HCT116 (cell line): Measurements from ENCODE around the gene SCD5. TPM values are rescaled to one million over a fixed set of nuclear protein-coding genes. Genes with fewer than 3 reads are reported as not detected.

Source experiments
- ATAC-seq: fragments of 200-7000 bp; cut with Tn5 transposase; 2 replicates; pipeline ENCODE4 v1.9.1; 2020; ENCODE audit warnings: mild to moderate bottlenecking, moderate library complexity
- BruUV-seq: library from RNA; stranded (reverse); fragments of 400-500 nt; replicated peaks from 2 replicates; lab custom pipeline; 2021; lab: Mats Ljungman, UMichigan
- CTCF ChIA-PET: fragments of 300-600 bp; sonication (Branson Sonifier 250); formaldehyde crosslinking; loops from one replicate; lab custom pipeline; 2021; ENCODE audit warnings: antibody characterized with exemption; lab: Charles Lee
- POLR2A ChIA-PET: fragments of 300-600, 350-600 bp; sonication (Branson Sonifier 250); formaldehyde crosslinking; loops from one replicate; lab custom pipeline; 2021; ENCODE audit warnings: antibody characterized with exemption; lab: Charles Lee
- RAD21 ChIA-PET, 2 experiments: fragments of 300-600 bp; sonication (Branson Sonifier 250); formaldehyde crosslinking; loops; one replicate each; lab custom pipeline; 2023; ENCODE audit warnings: low total read pairs in 2 of 2; ENCODE audit not compliant: uncharacterized antibody in 2 of 2, unreplicated experiment in 2 of 2, low non-redundant PET in 1 of 2; lab: Charles Lee
- DNase-seq: peaks from one replicate; pipeline ENCODE4 v3.0.0-alpha.2; 2010; ENCODE audit warnings: low read depth, low spot score
- H2AFZ ChIP-seq: fragments of 200-600 bp; shearing (Covaris generic), sonication (generic); 2 replicates; pipeline ENCODE4 v1.6.1; 2017; ENCODE audit warnings: low read depth, mixed run types, mixed read lengths, antibody characterized with exemption, low read length; ENCODE audit not compliant: poor library complexity, severe bottlenecking
- H3K27ac ChIP-seq: 2 replicates; pipeline ENCODE4 v1.5.1; 2012; ENCODE audit warnings: low read depth, low read length
- H3K27me3 ChIP-seq: fragments of 200-600 bp; sonication (generic); 2 replicates; pipeline ENCODE4 v1.6.1; 2016; ENCODE audit warnings: mixed run types, low read length, mixed read lengths; ENCODE audit not compliant: insufficient read depth
- H3K36me3 ChIP-seq, 2 experiments: fragments of 200-500 bp in 1 of 2; fragments of 200-600 bp in 1 of 2; sonication (Bioruptor generic) in 1 of 2; sonication (generic) in 1 of 2; 2 replicates each; pipeline versions ENCODE4 v1.5.1 to v1.6.1; 2014 to 2016; ENCODE audit warnings: low read length in 2 of 2, inconsistent platforms in 1 of 2, mixed read lengths in 1 of 2, mixed run types in 1 of 2; ENCODE audit not compliant: insufficient read depth in 2 of 2, control insufficient read depth in 1 of 2
- H3K4me1 ChIP-seq, 2 experiments: fragments of 200-600 bp in 1 of 2; sonication (generic) in 1 of 2; 2 replicates each; pipeline versions ENCODE4 v1.5.1 to v1.6.1; 2012 to 2017; ENCODE audit warnings: low read length in 2 of 2, inconsistent platforms in 1 of 2, mild to moderate bottlenecking in 1 of 2, mixed read lengths in 1 of 2, mixed run types in 1 of 2, moderate library complexity in 1 of 2; ENCODE audit not compliant: insufficient read depth in 2 of 2, control insufficient read depth in 1 of 2
- H3K4me2 ChIP-seq: fragments of 200-600 bp; sonication (generic); 2 replicates; pipeline ENCODE4 v1.6.1; 2017; ENCODE audit warnings: mixed run types, low read length, mixed read lengths
- H3K4me3 ChIP-seq, 2 experiments: fragments of 200-600 bp in 1 of 2; sonication (generic) in 1 of 2; replicated peaks in 1 of 2; 2 replicates each; pipeline ENCODE4 v1.5.1; 2011 to 2016; ENCODE audit warnings: low read length in 2 of 2, control low read depth in 1 of 2, low read depth in 1 of 2, mild to moderate bottlenecking in 1 of 2, mixed read lengths in 1 of 2, mixed run types in 1 of 2
- H3K79me2 ChIP-seq: fragments of 200-600 bp; sonication (generic); 2 replicates; pipeline ENCODE4 v1.6.1; 2017; ENCODE audit warnings: mild to moderate bottlenecking, mixed run types, low read length, moderate library complexity, mixed read lengths; ENCODE audit not compliant: insufficient read depth
- H3K9ac ChIP-seq: fragments of 200-600 bp; sonication (generic); 2 replicates; pipeline ENCODE4 v1.6.1; 2016; ENCODE audit warnings: low read length, mixed read lengths
- H3K9me2 ChIP-seq: fragments of 200-600 bp; sonication (generic), shearing (Covaris generic); 2 replicates; pipeline ENCODE4 v1.6.1; 2017; ENCODE audit warnings: mixed run types, mild to moderate bottlenecking, moderate library complexity; ENCODE audit not compliant: insufficient read depth
- H3K9me3 ChIP-seq, 2 experiments: fragments of 200-500 bp in 1 of 2; fragments of 200-600 bp in 1 of 2; sonication (Bioruptor generic) in 1 of 2; sonication (generic) in 1 of 2; 2 replicates each; pipeline ENCODE4 v1.6.1; 2014 to 2017; ENCODE audit warnings: low read length in 2 of 2, mixed read lengths in 2 of 2, inconsistent platforms in 1 of 2, low read depth in 1 of 2, mild to moderate bottlenecking in 1 of 2, mixed run types in 1 of 2, moderate library complexity in 1 of 2; ENCODE audit not compliant: control insufficient read depth in 1 of 2, insufficient read depth in 1 of 2
- H4K20me1 ChIP-seq: fragments of 200-600 bp; sonication (generic), shearing (Covaris generic); 2 replicates; pipeline ENCODE4 v1.6.1; 2017; ENCODE audit warnings: mixed run types, mild to moderate bottlenecking, moderate library complexity; ENCODE audit not compliant: insufficient read depth
- ELF1 ChIP-seq: IDR thresholded peaks from 2 replicates; pipeline ENCODE4 v1.6.1; 2012; ENCODE audit warnings: low read depth, borderline replicate concordance
- EZH2 ChIP-seq: fragments of 200-600 bp; sonication (generic); IDR thresholded peaks from 2 replicates; pipeline ENCODE4 v1.6.1; 2017; ENCODE audit warnings: antibody characterized with exemption, mixed run types
- FOSL1 ChIP-seq: IDR thresholded peaks from 2 replicates; pipeline ENCODE4 v1.6.1; 2012; ENCODE audit warnings: low read depth
- JUND ChIP-seq: IDR thresholded peaks from 2 replicates; pipeline ENCODE4 v1.6.1; 2012
- POLR2A ChIP-seq: IDR thresholded peaks from 2 replicates; pipeline ENCODE4 v1.7.0; 2011; ENCODE audit warnings: borderline replicate concordance; ENCODE audit not compliant: insufficient read depth, insufficient read length; ENCODE audit errors: extremely low read depth
- SP1 ChIP-seq: IDR thresholded peaks from 2 replicates; pipeline ENCODE4 v1.6.1; 2012; ENCODE audit warnings: low read depth
- YY1 ChIP-seq: IDR thresholded peaks from 2 replicates; pipeline ENCODE4 v1.6.1; 2011; ENCODE audit warnings: low read length, low read depth, moderate library complexity, mild to moderate bottlenecking; ENCODE audit not compliant: insufficient replicate concordance; ENCODE audit errors: extremely low read depth
- ZBTB33 ChIP-seq: IDR thresholded peaks from 2 replicates; pipeline ENCODE4 v1.6.1; 2011; ENCODE audit warnings: mild to moderate bottlenecking, low read length, moderate library complexity; ENCODE audit not compliant: insufficient replicate concordance; ENCODE audit errors: extremely low read depth
- ZNF274 ChIP-seq: fragments of 200-500 bp; sonication (Bioruptor generic); IDR thresholded peaks from 2 replicates; pipeline ENCODE4 v1.6.1; 2014; ENCODE audit warnings: mild to moderate bottlenecking, low read depth, low read length, inconsistent platforms
- intact Hi-C: fragments of 100-400 bp; cut with micrococcal nuclease; formaldehyde crosslinking; loops from 2 replicates; pipeline ENCODE4 v1.10.0; 2022
- total RNA-seq: library from RNA; stranded (reverse); gene quantifications from one replicate; pipeline ENCODE4 v1.2.1, GENCODE V29; 2021; ENCODE audit not compliant: unreplicated experiment

The SCD5 gene
- total RNA-seq, 1 experiment from 2014 or later: 21.7 TPM

- H3K9me3 ChIP-seq: no peaks in the 10 kb centered on the region
- TF ChIP-seq YY1 (no peak), ZNF274 (no peak), FOSL1 (no peak), ELF1 (no peak), POLR2A (no peak), SP1 (no peak), JUND (no peak), EZH2 (no peak), ZBTB33 (no peak)
- peaks cover 0 to 4% of the 10 kb centered on the region in 2 experiments; a peak in 1 of 4 replicates for H3K36me3 ChIP-seq
- DNase-seq: no peak
- H3K27me3 ChIP-seq: no peaks in the 10 kb centered on the region
- intact Hi-C loops: no loop called here
- no peak overlapping the region for H2AFZ ChIP-seq
- H3K4me3 ChIP-seq: no peak overlapping the region
- H4K20me1 ChIP-seq: no peaks in the 10 kb centered on the region
- no TSS peak for BruUV-seq
- H3K9me2 ChIP-seq: no peaks in the 10 kb centered on the region
- no peak overlapping the region for H3K27ac ChIP-seq
- H3K4me1 ChIP-seq: peaks cover 3 to 9% of the 10 kb centered on the region in 2 experiments; a peak in 3 of 4 replicates
- no peak overlapping the region for H3K9ac ChIP-seq
- ChIA-PET CTCF (no interaction called here), POLR2A (no interaction called here), RAD21 (no interaction called here)
- ATAC-seq: no peak
- H3K79me2 ChIP-seq: no peaks in the 10 kb centered on the region
- no peak overlapping the region for H3K4me2 ChIP-seq
Measured at GRCh38 chr4:82648356-82648755, 150.2 kb downstream of the SCD5 start.
